Caco-2 (cell line): ENCODE results near the gene PSME1. TPM values are rescaled to one million over a fixed set of nuclear protein-coding genes. Genes with fewer than 3 reads are reported as not detected.

Experiments
- BruUV-seq: library from RNA; stranded (reverse); fragments of 400-500 nt; replicated peaks from 2 replicates; lab custom pipeline; 2021; lab: Mats Ljungman, UMichigan
- CTCF ChIA-PET: fragments of 300-600 bp; sonication (Branson Sonifier 250); formaldehyde crosslinking; loops from one replicate; lab custom pipeline; 2022; ENCODE audit warnings: antibody characterized with exemption; lab: Charles Lee
- POLR2A ChIA-PET: fragments of 300-600 bp; sonication (Branson Sonifier 250); formaldehyde crosslinking; loops from one replicate; lab custom pipeline; 2022; ENCODE audit warnings: antibody characterized with exemption; lab: Charles Lee
- DNase-seq, 2 experiments: peaks; one replicate each; pipeline versions ENCODE4 v3.0.0 to v3.0.0-alpha.2; 2020 to 2022
- H3K27me3 ChIP-seq: replicated peaks from 2 replicates; pipeline ENCODE4 v1.6.0; 2011; ENCODE audit warnings: low read length; ENCODE audit not compliant: control insufficient read depth, insufficient read depth
- H3K36me3 ChIP-seq: 2 replicates; pipeline ENCODE4 v1.5.1; 2011; ENCODE audit warnings: low read length; ENCODE audit not compliant: control insufficient read depth, insufficient read depth
- H3K4me1 ChIP-seq: fragments of 250-450 bp; sonication (Bioruptor Pico); 2 replicates; pipeline ENCODE4 v1.5.1; 2020; ENCODE audit warnings: mild to moderate bottlenecking
- H3K4me3 ChIP-seq: 2 replicates; pipeline ENCODE4 v1.5.1; 2011; ENCODE audit warnings: low read depth, mild to moderate bottlenecking, control low read depth, low read length
- H3K9me3 ChIP-seq: fragments of 250-450 bp; sonication (Bioruptor Pico); 2 replicates; pipeline ENCODE4 v1.5.1; 2020; ENCODE audit warnings: mild to moderate bottlenecking, moderate library complexity
- H3K27ac Mint-ChIP-seq: one replicate; pipeline ENCODE4 v1.8.0; 2022; ENCODE audit warnings: mixed read lengths; ENCODE audit not compliant: unreplicated experiment
- H3K27me3 Mint-ChIP-seq: one replicate; pipeline ENCODE4 v1.8.0; 2022; ENCODE audit warnings: mixed read lengths; ENCODE audit not compliant: insufficient read depth, unreplicated experiment
- H3K36me3 Mint-ChIP-seq: one replicate; pipeline ENCODE4 v1.8.0; 2022; ENCODE audit warnings: mild to moderate bottlenecking, mixed read lengths; ENCODE audit not compliant: insufficient read depth, unreplicated experiment
- H3K4me1 Mint-ChIP-seq: one replicate; pipeline ENCODE4 v1.8.0; 2022; ENCODE audit warnings: low read depth, mixed read lengths; ENCODE audit not compliant: unreplicated experiment
- H3K4me3 Mint-ChIP-seq: one replicate; pipeline ENCODE4 v1.8.0; 2022; ENCODE audit warnings: mild to moderate bottlenecking, moderate library complexity, mixed read lengths; ENCODE audit not compliant: unreplicated experiment
- H3K9me3 Mint-ChIP-seq: one replicate; pipeline ENCODE4 v1.8.0; 2022; ENCODE audit warnings: mixed read lengths; ENCODE audit not compliant: unreplicated experiment
- intact Hi-C: fragments of 100-400 bp; cut with micrococcal nuclease; formaldehyde crosslinking; loops from one replicate; pipeline ENCODE4 v1.10.0; 2022; ENCODE audit not compliant: unreplicated experiment
- total RNA-seq: library from RNA; stranded (reverse); gene quantifications from 2 replicates; pipeline ENCODE4 v1.2.3, GENCODE V29; 2022
- TF ChIP-seq, protein P1 (sequence below), 2 experiments: fragments of 200-600 bp in 1 of 2; IDR thresholded peaks; 1 replicate in 1 of 2; 2 replicates in 1 of 2; pipeline versions ENCODE4 v1.5.1 to v1.8.0; 2011 to 2022; ENCODE audit warnings: antibody characterized with exemption in 1 of 2, control low read depth in 1 of 2, inconsistent platforms in 1 of 2, low read depth in 1 of 2, low read length in 1 of 2, mild to moderate bottlenecking in 1 of 2, moderate library complexity in 1 of 2; ENCODE audit not compliant: insufficient read depth in 1 of 2, severe bottlenecking in 1 of 2, unreplicated experiment in 1 of 2

The PSME1 gene
- total RNA-seq, 1 experiment from 2014 or later: 141 TPM

- no peaks in the 10 kb centered on the region for H3K27me3 Mint-ChIP-seq
- H3K4me1 ChIP-seq: no peaks in the 10 kb centered on the region; the same call in 1 of the 2 replicates
- H3K27ac Mint-ChIP-seq: no peak overlapping the region
- intact Hi-C loops: no loop called here
- H3K27me3 ChIP-seq: no peaks in the 10 kb centered on the region
- H3K36me3 ChIP-seq: no peaks in the 10 kb centered on the region; the same call in 1 of the 2 replicates
- no peak overlapping the region for H3K4me3 ChIP-seq
- BruUV-seq: no TSS peak
- TF ChIP-seq, protein P1, sequence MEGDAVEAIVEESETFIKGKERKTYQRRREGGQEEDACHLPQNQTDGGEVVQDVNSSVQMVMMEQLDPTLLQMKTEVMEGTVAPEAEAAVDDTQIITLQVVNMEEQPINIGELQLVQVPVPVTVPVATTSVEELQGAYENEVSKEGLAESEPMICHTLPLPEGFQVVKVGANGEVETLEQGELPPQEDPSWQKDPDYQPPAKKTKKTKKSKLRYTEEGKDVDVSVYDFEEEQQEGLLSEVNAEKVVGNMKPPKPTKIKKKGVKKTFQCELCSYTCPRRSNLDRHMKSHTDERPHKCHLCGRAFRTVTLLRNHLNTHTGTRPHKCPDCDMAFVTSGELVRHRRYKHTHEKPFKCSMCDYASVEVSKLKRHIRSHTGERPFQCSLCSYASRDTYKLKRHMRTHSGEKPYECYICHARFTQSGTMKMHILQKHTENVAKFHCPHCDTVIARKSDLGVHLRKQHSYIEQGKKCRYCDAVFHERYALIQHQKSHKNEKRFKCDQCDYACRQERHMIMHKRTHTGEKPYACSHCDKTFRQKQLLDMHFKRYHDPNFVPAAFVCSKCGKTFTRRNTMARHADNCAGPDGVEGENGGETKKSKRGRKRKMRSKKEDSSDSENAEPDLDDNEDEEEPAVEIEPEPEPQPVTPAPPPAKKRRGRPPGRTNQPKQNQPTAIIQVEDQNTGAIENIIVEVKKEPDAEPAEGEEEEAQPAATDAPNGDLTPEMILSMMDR (IDR thresholded peaks at IDR 0.05; ENCODE audit: insufficient read depth in 1 of 2, low read depth in 1 of 2, low read length in 1 of 2, severe bottlenecking in 1 of 2, unreplicated experiment in 1 of 2): no peak
- H3K9me3 ChIP-seq: no peaks in the 10 kb centered on the region
- no peak overlapping the region for H3K4me3 Mint-ChIP-seq
- ChIA-PET CTCF (interaction anchor here (0.6 to 1.2 kb wide), 2 partner anchors 27 to 109 kb away, joined by 3 read pairs; partner anchors contain the start of gene IRF9), POLR2A (interaction anchor here (0.6 kb wide), 1 partner anchor 8 kb away, joined by 3 read pairs; the partner anchor contains the start of gene EMC9)
- no peaks in the 10 kb centered on the region for H3K9me3 Mint-ChIP-seq
- H3K36me3 Mint-ChIP-seq: peaks cover 2% of the 10 kb centered on the region
- peaks cover 20% of the 10 kb centered on the region for H3K4me1 Mint-ChIP-seq
- no peak for DNase-seq
These were observed 2.3 kb upstream of the PSME1 start for GRCh38 chr14:24133735-24134134.

GRCh38 chr14:24135584-24135833 is 485 bp upstream of the PSME1 start:
- H3K4me1 ChIP-seq: no peaks in the 10 kb centered on the region; the same call in 1 of the 2 replicates
- TF ChIP-seq, protein P1 (IDR thresholded peaks at IDR 0.05; ENCODE audit: insufficient read depth in 1 of 2, low read depth in 1 of 2, low read length in 1 of 2, severe bottlenecking in 1 of 2, unreplicated experiment in 1 of 2): no peak
- H3K27me3 ChIP-seq: no peaks in the 10 kb centered on the region
- Mint-ChIP-seq H3K4me3 (peak overlapping the region; percentile 77), H3K4me1 (peaks cover 32% of the 10 kb centered on the region), H3K9me3 (no peaks in the 10 kb centered on the region), H3K27me3 (no peaks in the 10 kb centered on the region), H3K27ac (peak overlapping the region; percentile 33), H3K36me3 (peaks cover 14% of the 10 kb centered on the region)
- H3K9me3 ChIP-seq: no peaks in the 10 kb centered on the region
- no peak for DNase-seq
- POLR2A ChIA-PET: interaction anchor here (1.5 to 3.1 kb wide), 4 partner anchors 11 to 42 kb away, joined by 7 to 57 read pairs (median 16); partner anchors contain the start of genes DCAF11, IRF9, NRL and PCK2
- CTCF ChIA-PET: interaction anchor here (0.7 to 2.4 kb wide), 10 partner anchors 11 to 1722 kb away, joined by 3 to 17 read pairs (median 8); partner anchors contain the start of genes DCAF11, IRF9, NRL and PSME2
- H3K4me3 ChIP-seq: peak overlapping the region; percentile 90
- peaks cover 3% of the 10 kb centered on the region for H3K36me3 ChIP-seq
- no TSS peak for BruUV-seq
- intact Hi-C loops: no loop called here

DNA sequence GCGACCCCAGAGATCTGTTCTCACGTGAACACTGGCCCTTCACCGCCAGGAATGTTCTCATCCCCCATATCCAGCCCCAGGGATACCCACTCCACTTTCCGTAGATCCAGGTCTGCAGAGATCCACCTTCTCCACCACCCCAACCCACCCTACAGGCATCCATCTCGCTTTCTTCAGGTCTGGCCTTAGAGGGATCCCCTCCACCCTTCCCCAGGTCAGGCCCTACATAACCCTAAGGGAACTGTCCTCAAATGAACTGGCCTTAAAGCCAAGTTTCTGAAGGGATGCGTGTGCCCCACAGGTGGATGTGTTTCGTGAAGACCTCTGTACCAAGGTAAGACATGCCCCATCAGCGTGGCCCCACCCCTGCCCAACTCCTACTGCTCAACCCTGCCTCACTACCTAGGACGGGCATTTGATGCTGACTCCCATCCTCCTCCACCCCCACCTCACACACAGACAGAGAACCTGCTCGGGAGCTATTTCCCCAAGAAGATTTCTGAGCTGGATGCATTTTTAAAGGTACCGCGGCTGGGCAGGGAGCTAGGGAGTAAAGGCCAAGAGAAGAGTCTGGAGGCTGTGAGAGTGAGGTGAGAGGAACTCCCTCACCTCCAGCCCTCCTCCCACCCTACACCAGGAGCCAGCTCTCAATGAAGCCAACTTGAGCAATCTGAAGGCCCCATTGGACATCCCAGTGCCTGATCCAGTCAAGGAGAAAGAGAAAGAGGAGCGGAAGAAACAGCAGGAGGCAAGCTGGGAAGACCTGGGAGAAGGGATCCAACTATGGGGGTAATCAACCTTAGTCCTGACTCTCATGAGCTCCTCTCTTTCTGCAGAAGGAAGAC is 912 bp downstream of the PSME1 start:
- H3K4me3 Mint-ChIP-seq: peak overlapping the region; percentile 77
- H3K9me3 ChIP-seq: no peaks in the 10 kb centered on the region
- H3K4me1 ChIP-seq: no peaks in the 10 kb centered on the region; the same call in 1 of the 2 replicates
- ChIA-PET CTCF (interaction anchor here (2.4 kb wide), 2 partner anchors 22 to 24 kb away, joined by 8 to 17 read pairs; partner anchors contain the start of genes DCAF11, IRF9 and NRL), POLR2A (interaction anchor here (0.5 to 3.1 kb wide), 5 partner anchors 10 to 43 kb away, joined by 3 to 57 read pairs (median 12); partner anchors contain the start of genes DCAF11, IRF9, NRL and PCK2)
- no peaks in the 10 kb centered on the region for H3K27me3 Mint-ChIP-seq
- no peaks in the 10 kb centered on the region for H3K27me3 ChIP-seq
- peak overlapping the region; percentile 90 for H3K4me3 ChIP-seq
- peak overlapping the region; percentile 57 for H3K27ac Mint-ChIP-seq
- peaks cover 35% of the 10 kb centered on the region for H3K4me1 Mint-ChIP-seq
- no peak for DNase-seq
- H3K36me3 Mint-ChIP-seq: peaks cover 24% of the 10 kb centered on the region
- no peaks in the 10 kb centered on the region for H3K9me3 Mint-ChIP-seq
- TF ChIP-seq, protein P1 (IDR thresholded peaks at IDR 0.05; ENCODE audit: insufficient read depth in 1 of 2, low read depth in 1 of 2, low read length in 1 of 2, severe bottlenecking in 1 of 2, unreplicated experiment in 1 of 2): no peak
- peaks cover 3% of the 10 kb centered on the region for H3K36me3 ChIP-seq
- intact Hi-C loops: loop anchor here (1.0 kb wide), 2 partner anchors 10 to 22 kb away; partner anchors contain the start of gene RNF31
- BruUV-seq: no TSS peak
